CD1c-positive myeloid dendritic cell (primary cell): ENCODE measurements around the gene TMEM187.

Source experiments
- DNase-seq: peaks from one replicate; pipeline ENCODE4 v3.0.0-alpha.2; 2016; ENCODE audit errors: extremely low spot score

The TMEM187 gene

DNA sequence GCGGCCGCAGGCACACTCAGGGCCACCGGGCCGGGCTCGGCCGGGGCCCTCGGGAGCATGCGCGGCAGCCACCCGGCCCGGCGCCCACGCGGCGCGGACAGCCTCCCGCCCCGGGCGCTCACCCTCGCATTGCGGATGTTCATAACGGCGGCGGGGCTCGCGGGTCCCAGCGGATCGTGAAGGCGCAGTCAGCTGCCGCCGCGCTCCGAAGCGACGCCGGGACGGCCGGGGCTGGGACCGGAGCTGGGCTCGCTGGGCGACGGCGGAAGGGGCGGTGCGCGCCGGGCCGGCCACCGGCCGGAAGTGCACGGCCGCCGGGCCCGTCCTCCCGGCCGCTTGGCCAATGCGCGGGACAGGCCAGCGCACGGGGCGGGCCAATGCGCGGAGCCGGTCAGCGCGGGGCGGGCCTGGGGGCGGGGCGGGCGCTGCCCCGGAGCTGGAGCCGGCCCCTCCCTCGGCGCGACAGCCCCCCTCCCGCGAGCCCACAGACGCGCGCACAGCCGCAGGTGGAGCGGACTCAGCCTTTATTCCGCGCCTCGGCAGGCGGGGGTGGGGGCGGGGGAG, 37.7 kb upstream of the TMEM187 start, which contains the start of gene NAA10:
Gene NAA10, minus strand, starts transcription at position 276 of the 564 bp plus-strand sequence. Its CDS starts 133 bp downstream, at position 143.
- DNase-seq: peak; percentile 79

DNA sequence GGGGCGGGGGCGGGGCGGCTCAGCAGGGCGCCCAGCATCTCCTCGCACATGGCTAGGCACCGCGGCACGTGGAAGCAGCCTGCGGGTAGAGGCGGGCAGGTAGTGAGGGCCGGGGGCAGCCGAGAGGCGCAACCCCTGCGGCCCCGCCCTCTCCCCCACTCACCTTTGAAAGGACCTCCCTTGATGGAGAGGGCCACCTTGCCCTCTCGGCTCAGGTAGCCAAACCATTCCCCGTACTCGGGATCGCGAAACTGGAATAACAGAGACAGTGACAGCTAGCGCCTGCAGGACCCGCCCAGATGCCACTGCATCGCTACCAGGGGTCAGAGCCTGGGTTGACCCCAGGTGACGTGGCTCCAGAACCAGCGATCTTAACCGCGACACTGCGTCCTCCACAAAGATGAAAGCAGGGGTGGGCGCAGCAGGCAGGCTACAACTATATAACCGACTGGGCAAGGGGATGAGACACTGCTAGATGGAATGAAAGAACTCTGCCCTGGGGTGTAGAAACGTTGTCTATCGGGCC, 37.2 kb upstream of the TMEM187 start:
- DNase-seq: no peak

DNA sequence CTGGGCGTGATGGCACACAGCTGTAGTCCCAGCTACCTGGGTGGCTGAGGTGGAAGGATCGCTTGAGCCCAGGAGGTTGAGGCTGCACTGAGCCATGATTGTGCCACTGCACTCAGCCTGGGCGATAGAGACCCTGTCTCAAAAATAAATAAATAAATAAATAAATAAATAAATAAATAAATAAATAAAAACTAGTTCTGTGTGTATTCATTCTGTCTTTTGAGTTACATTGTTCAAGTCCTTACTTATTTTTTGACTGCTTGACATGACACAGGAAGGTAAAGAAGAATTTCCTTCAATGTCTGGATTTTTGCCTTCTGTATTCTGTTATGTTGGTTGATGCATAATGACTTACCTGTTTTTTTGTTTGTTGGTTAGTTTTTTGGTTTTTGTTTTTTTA, 35.5 kb upstream of the TMEM187 start:
- no peak for DNase-seq

DNA sequence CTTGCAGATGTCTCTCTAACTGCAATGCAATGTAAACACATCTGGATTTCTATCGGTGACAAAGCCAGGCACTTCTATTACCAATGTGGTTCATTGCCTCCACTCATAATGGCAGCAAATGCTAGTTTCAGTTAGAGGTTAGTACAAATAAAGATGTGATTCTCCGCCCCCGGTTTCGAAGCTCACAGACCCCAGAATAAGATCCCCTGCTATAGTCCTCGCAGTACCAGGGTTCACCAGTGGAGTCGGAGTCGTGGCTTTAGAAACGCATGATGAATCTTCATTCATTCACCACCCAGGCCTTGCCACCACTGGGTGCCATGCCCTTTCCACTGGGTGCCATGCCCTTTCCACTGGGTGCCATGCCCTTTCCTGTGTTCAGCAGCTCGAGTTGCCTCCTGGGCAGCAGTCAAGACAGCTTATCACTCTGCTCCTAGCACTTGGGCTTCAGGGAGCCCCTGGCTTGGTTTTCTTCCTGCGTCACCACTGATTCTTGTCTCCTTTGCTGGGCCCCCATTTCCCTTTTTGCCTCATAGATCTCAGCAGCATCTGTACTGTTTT, 34.2 kb upstream of the TMEM187 start:
- no peak for DNase-seq

DNA sequence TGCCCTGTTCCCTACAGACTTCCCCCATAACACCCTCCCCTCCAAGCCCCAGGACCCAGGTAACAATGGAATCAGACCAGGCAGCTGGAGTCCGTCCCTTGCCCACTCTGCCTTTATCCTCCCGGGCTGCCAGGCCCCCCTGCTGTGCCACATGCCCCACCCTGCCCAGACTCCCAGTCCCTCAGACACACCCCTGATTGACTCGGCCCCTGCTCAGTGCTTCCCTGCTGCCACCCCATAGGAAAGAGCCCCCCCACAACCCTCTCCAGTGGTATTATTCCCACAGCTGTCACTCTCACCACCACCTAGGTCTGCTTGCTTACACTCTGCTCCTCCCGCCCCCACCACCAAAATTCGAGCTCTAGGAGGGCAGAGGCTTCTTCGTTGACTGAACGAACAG, 33.0 kb upstream of the TMEM187 start:
- no peak for DNase-seq

DNA sequence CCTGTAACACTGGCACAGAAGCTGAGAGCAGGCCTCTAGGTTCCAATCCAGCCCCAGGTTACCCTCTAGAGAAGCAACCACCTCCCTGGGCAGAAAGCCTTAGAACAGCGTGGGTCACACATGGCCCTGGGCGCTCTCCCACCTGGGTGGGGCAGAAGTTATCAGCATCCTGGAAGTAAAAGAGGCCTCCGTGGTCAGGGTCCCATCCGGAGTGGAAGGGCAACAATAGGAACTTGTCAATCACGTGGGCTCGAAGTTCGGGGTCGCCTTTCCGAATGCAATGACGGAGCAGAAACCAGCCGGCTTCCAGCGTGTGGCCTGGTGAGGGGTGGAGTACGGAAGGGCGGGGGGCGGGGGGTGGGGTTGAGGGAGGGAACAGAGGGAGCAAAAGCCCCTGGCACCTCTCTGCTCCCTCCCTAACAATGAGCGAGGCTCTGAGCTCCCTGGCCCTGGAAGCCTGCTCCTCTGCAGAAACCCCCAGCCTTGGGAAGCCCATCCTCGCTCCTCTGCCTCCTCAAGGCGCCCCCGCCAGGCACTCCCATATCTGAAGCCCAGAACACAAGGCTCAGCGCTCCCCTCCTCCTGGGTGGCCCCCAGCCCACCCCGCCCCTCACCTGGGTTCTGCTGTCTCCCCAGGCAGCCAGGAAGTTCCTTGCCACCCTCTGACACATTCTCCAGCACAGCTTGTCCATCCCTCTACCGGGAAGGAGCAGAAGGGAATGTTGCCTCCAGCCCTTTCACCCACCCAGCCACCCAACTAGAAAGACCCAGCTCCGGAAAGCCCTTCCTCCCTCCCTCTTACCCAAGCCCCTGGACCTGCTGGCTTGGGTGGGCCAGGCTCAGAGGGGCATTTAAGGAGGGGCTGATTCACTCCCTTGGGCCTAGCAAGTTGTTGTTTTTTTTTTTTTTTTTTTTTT, 31.0 kb upstream of the TMEM187 start:
- DNase-seq: no peak

DNA sequence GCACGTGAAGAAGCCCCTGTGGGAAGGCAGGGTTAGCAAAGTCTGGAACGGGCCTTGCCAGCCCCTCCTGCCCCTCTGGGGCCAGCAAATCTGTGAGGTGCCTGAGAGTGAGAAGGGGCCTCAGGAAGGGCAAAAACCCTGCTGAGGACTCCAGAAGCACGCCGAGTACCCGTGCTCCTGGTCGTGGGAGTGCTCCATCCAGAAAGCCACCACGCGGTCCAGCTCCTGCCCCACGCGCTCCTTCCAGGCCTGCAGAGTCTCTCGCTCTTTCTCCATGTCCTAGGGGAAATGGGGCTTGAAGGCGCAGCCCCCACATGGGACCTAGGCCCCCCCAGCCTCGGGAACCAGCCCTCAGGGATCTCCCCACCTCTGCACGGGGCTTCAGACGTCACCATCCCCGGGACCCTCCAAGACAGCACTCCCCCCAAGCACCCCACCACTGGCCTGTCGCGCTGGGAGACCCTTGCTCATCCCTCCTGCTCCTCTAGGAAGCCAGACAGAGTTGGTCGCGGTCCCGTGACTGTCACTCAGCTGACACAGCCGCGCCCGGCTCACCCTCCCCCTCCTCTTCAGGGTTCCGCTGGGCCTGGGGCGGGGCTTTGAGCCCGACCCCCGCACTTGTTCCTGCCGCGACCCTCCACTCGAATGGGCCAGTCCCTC, 28.3 kb upstream of the TMEM187 start, which contains the start of gene RENBP:
Gene RENBP, minus strand, starts transcription at position 504 of the 660 bp plus-strand sequence. Its CDS starts 33 bp downstream, at position 471.
- peak; percentile 47 for DNase-seq

DNA sequence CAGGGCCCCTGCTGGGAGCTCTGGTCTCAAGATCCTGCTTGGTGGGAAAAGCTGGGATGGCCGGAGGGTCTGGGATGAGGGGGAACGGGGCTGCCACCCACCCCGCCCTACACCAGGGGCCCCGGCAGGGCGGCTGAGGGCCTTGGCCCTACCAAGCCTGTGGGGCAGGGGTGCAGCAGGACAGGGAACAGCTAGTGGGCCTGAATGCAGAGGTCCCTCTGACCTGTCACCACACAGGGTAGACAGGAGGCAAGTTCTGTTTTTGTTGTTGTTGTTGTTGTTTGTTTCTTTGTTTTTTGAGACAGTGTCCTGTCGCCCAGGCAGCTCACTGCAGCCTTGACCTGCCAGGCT, 27.8 kb upstream of the TMEM187 start:
- no peak for DNase-seq

DNA sequence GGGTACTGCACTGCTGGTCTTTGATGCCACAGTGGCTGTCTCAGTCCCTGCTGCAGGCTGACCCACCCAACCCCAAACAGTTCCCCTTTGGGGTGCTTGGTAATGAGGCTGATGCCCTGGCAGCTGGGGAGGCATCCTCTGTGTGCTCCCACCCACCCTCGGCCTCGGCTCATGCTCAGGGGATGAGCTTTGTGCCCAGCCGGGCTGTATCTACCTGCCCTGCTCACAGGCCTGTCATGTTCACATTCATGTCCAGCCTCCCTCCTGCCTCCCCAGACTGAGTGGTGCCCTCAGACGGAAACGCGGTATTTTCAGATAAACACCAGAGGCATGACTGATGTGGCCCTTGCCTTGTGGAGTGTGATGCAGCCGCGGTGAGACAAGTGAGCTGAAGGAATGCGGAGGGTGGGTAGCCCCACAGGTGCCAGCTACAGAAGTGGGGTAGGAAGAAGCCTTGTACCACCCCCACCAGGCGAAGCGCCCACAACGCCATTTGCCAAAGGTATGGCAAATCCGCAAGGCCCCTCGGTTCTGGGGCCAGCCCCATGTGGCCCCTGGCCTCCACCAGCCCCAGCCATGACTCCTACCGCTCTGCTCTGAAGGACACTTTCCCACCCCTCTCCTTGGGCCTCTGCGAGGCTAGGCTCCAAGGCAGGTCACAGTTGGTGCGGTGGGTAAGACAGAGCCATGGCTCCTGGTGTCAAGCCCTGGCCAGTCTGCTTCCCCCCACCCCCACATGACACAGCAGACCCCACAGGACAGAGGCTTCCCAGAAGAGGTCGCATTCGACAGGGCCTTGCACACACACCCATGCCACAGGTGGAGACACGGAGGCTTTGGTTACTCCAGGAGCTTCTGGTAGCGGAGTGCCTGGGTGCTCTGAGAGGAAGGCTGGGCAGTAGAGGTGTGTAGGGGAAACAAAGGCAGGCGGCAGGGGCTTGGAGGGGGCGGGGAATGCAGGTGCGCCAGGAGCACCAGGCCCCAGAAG, 26.3 kb upstream of the TMEM187 start:
- DNase-seq: no peak

DNA sequence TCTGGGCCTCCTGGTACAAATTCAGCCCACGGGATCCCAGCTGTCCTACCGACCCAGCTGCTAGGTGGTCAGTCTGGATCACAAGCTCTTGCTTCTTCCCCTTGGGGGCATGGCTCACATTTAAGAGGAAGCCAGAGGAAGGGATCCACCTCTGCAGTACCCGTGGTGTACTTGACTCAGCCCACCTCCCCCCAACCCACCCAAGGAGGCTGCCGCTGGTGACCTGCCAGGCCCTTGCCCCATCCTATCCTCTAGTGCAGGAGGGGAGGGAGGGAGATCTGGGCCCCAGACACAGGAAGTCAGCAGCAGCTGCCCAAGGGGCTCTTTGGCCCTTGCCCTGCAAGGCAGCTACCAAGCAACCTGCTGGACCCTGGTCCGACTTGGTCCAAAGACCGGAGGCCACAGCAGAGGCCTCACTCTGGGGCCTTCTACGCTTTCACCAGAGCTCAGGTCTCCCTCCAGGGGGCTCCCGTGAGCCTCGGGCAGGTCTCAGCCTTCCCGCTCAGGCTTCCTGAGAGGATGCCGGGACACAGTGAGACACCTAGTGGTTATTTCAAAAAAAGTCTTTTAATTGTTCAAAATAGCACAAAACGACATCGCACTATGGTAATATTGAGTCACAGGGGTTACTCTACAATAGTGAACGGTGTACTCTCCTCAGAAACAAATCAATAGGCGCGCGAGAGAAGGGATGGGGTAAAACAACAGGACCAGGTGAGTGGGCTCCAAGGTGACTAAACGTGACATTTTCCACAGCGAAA, 25.4 kb upstream of the TMEM187 start:
- peak; percentile 82 for DNase-seq

DNA sequence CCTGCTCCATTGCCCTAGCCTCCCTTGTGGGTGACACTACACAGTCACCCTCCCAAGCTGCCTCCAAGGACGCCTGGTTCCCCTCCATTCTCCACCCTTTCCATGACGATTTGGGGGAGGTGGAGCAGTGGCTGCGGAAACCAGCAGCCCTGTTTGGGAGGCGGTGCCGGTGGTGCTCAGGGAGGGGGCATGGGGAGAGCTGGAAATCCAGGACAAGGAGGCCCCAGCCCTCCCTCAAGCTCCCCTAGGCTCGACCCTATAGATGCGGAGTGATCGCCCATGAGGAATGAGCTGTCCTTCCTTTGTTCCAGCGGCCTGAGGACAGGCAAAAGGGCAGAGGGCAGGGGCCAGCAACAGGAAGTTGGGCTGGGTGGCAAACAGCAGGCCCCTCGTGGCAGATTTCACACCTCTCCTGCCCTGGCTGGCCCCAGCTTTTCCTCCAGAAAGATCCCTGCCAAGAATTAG, 24.5 kb upstream of the TMEM187 start:
- no peak for DNase-seq

DNA sequence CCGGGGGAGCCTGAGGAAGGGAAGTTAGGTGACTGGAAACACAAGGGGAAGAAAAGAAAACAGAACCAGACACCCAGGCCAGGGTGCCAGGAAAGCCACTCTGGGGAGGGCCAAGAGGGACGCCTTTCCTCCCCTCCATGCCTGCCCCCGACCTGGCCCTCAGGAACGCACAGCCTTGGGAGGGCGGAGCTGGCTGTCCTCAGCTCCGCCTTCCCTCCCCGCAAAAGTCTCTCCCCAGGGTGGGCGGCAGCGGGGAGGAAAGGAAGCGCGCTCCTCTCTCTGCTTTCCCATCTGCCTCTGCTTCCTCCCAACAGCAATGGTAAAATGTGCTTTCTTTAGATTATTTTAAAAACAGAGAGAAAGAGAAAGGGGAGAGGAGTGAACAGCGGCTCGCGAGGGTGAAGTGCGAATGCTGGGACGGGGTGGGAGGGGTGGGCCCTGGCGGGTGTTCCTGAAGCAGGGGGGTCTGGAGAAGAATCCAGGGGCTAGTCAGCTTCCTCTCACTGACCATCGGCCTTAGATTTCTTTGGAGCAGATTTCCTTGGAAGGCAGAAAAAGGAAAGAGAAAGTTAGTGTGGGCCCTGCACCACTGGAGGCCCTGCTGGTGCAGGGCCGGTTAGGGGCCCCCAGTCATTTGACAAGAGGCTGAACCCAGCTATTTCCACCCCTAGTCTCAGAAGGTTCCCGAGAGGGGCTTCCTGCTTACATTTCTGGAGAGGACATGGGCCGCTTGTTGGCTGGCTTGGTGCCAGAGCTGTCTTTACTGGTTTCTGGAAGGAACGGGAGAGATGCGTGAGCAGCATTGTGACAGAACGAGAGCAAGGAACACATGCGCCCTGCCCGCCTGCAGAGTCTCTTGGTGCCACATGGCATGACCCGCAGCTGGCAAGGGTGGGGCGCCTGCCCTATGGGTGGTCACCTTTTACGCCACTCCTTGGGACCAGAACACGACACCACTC, 23.4 kb upstream of the TMEM187 start:
- DNase-seq: no peak

DNA sequence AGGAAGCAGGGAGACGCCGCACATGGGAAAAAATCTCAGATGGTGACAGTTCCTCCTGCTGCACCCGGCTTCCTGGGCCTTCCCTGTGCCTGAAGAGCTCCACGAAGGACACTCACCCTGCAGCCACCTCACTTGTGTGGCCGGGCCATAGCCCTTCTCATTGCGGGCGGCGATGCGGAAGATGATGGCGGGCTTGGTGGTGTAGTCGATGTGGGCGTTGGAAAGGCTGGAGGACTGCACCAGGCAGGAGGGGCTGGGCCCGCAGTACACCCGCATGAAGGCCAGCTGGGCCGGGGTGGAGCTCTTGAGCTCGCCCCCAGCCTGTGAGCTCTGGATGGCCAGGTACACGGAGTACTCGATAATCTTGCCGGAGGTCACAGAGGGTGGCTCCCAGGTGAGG, 22.4 kb upstream of the TMEM187 start:
- DNase-seq: no peak

DNA sequence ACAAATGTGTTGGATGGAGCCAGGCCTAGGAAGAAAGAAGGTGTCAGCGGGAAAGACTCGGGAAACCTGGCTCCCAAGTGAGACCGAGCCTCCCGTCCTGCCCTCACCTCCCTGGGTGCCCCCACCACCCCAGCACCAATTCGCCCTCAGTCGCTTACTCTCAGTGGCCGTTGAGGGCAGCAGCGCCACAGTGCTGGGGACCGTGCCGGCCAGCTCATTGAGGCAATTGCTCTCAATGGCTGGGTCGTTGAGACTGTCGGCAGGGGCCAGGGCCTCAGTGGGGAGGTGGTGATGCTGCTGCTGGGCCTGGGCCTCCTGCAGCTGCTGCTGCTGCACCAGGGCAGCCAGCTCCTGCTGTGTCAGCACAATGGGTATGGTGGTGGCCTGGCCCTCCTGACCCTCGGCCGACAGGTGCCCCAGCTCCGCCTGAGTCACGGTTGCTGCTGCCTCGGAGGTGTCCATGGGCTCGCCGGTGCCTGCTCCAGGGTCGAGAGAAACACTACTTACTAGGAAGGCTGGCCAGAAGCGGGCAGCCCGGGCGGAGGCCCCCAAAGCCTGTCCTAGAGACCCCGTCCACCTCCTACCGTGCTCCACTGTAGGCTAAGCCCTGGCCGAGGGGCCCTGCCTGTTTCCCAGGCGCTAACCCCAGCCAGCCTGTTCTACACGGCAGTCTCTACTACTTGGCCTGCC, 20.7 kb upstream of the TMEM187 start:
- DNase-seq: no peak

DNA sequence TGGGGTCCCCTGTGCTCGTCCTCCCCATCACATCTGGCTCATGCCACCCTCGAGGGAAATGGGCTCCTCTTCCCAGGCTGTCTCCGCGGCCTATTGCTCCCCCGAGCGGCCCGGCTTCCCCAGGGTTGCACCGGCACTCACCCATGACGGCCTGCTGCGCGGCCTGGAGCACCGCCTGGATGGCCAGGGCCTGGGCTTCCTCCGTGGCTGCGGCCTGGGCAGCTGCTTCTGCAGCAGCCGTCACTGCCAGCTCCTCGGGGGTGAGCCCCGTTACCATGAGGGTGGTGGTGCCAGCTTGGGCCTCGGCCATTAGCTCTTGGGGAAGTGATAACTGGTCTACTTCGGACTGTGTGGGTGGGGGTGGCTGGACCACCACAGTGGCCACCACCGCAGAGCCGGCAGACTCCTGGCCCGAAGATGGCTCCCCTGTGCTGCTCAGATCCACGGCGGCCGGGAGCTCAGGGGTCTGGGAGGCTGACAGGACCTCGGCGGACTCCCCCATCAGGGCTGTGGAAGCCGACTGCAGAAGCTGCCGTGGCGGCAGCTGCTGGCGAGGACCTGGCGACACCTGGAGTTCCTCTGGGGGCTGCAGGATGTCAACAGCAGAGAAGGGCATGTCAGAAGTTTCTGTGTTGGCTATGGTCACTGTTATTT, 20.1 kb upstream of the TMEM187 start:
- no peak for DNase-seq

DNA sequence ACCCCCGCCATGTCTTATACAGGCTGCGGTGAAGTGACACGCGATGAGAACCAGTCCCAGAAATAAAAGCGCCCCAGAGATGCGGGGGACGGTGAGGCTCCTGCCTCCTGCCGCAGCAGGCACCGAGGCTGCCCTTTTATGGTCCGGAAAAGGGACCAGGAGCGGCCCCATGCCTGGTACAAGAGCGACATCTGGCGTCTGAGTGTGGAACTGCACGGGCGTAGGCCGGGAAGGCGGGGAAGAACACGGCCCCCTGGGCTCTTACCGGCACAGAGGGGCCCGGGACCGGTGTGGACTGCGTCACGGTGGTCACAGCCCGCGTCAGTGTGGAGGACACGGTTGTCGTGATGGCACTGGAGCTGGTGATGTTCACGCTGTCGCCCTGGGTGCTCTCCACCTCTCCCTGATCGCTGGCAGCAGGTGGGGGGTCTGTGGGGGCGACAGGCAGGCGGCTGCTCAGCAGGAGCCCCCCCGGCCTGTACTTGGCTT, 19.2 kb upstream of the TMEM187 start:
- peak; percentile 73 for DNase-seq

DNA sequence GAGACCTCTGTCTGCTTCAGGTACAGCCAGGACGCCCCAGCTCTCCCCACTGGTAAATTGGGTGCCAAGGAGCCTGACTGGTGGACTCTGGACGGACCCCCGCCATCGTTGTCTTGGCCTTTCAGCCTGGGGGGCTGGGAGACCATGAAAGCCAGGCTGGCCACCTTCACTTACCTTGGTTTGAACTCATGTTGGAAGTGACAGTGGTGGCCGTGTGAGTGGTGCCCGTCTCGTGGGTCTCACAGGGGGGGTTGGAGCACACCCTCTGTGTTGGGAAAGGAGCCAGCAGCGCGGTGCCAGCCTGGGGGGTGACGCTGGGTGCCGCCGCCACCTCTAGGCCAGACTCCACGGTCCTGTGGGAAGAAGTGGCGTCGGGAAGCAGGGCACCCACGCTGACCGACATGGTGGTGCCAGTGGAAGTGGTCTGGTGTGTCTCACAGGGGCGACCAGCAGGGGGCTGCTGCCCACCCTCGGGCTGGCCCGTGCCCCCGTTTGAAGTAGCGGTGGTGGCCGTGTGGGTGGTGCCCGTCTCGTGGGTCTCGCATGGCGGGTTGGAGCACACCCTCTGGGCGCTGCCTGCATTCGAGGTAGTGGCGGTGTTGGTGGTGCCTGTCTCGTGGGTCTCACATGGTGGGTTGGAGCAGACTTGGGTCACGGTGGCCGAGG, 18.5 kb upstream of the TMEM187 start:
- no peak for DNase-seq
